Breast epithelium (tissue), 4 donors: ENCODE data around the gene POLR2C. TPM values are rescaled to one million over a fixed set of nuclear protein-coding genes. Genes with fewer than 3 reads are reported as not detected.

Source experiments
- DNase-seq, 2 donors: peaks; one replicate each; pipeline ENCODE4 v3.0.0-alpha.2; 2019; ENCODE audit warnings: low spot score in 2 of 2
- H3K27ac ChIP-seq, 2 donors: fragments of 200-600 bp; sonication (generic) in 1 of 2; one replicate each; pipeline ENCODE4 v1.5.1; 2016 to 2019; ENCODE audit warnings: mild to moderate bottlenecking in 1 of 2
- H3K27me3 ChIP-seq, 2 donors: fragments of 200-600 bp; sonication (generic) in 1 of 2; one replicate each; pipeline versions ENCODE4 v1.5.1 to v1.6.0; 2017 to 2019; ENCODE audit warnings: control low read depth in 1 of 2, mild to moderate bottlenecking in 1 of 2
- H3K36me3 ChIP-seq: fragments of 200-600 bp; one replicate; pipeline ENCODE4 v1.5.1; 2019
- H3K4me1 ChIP-seq, 2 donors: fragments of 200-600 bp; sonication (generic); one replicate each; pipeline ENCODE4 v1.5.1; 2016 to 2019; ENCODE audit warnings: control low read depth in 1 of 2
- H3K4me3 ChIP-seq, 3 donors: fragments of 200-600 bp; sonication (generic); 1 replicate in 2 of 3; 2 replicates in 1 of 3; pipeline ENCODE4 v1.5.1; 2016 to 2019; ENCODE audit warnings: mild to moderate bottlenecking in 3 of 3, moderate library complexity in 2 of 3
- H3K9me3 ChIP-seq, 2 donors: fragments of 200-600 bp; sonication (generic) in 1 of 2; one replicate each; pipeline ENCODE4 v1.5.1; 2016 to 2019; ENCODE audit warnings: control low read depth in 1 of 2
- CTCF ChIP-seq, 3 donors: fragments of 450-650 bp; IDR thresholded peaks; one replicate each; pipeline ENCODE4 v1.5.1; 2016 to 2017; ENCODE audit warnings: antibody characterized with exemption in 3 of 3, mild to moderate bottlenecking in 3 of 3, moderate library complexity in 3 of 3
- POLR2A ChIP-seq: fragments of 450-650 bp; IDR thresholded peaks from one replicate; pipeline ENCODE4 v1.6.1; 2016; ENCODE audit warnings: antibody characterized with exemption, mild to moderate bottlenecking, moderate library complexity
- POLR2AphosphoS5 ChIP-seq, 3 donors: sonication (generic); formaldehyde crosslinking; IDR thresholded peaks; one replicate each; pipeline ENCODE4 v1.6.1; 2017; ENCODE audit warnings: antibody characterized with exemption in 3 of 3
- intact Hi-C: fragments of 100-400 bp; cut with DNase I; formaldehyde crosslinking; loops from one replicate; pipeline ENCODE4 v1.15.1; 2023; ENCODE audit warnings: low total_unique reads
- total RNA-seq, 3 donors: library from RNA; depleted of rRNA; stranded (reverse); fragments of >200 nt; gene quantifications; one replicate each; pipeline ENCODE4 v1.1.0, GENCODE V29; 2016

The POLR2C gene
- total RNA-seq, 3 donors from 2014 or later: 119 to 129 (median 127) TPM

DNA sequence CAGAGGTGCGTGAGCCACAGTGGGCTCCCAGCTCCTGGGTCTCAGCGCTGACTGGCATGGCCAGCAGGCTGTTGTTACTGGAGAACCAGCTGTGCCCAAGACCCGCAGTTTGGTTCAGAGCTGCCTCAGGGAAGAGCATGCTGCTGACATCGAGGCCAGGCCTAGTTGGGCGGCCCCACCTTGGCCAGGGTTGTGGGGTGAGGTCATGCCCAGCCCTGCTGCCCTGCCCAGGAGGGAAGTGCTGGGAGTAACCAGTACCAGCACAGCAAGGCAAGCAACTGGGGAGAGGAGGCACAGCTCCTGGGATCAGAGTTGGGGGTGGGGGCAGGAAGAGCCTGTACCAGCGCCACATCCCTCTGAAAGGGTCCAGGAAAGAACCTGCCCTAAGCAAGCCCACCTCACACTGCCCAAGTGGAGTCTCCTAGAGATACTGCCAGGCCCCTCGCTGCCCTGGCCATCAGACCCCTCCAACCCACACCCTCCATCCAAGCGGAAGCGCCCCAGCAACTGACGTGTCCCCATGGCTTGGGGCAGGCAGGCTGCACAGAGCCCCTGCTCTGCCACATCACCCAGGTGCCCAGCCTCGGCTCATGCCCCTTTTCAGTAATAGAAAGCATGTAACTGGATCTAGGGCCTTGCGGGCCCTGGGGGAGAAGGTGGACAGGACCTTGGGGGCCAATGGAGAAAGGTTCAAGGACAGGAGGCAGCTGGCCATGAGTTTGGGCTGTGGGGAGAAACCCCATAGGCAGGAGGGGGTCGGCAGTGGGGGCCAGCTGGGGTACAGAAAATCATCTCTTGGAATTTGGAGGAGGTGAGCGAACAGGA is 22.8 kb downstream of the POLR2C start:
- DNase-seq: peak in 1 of 2 donors; percentile 48
- H3K4me1 ChIP-seq: peaks cover 0 to 11% of the 10 kb centered on the region in 2 donors
- no peaks in the 10 kb centered on the region for H3K27me3 ChIP-seq
- TF ChIP-seq POLR2AphosphoS5 (IDR thresholded peaks at IDR 0.05): no peak
- TF ChIP-seq POLR2A: no peak
- no peak for TF ChIP-seq CTCF (IDR thresholded peaks at IDR 0.05)
- intact Hi-C loops: no loop called here
- no peaks in the 10 kb centered on the region for H3K9me3 ChIP-seq
- H3K4me3 ChIP-seq: peak overlapping the region; percentile 65 to 82 (median 79)
- H3K27ac ChIP-seq: peak overlapping the region; percentile 67 to 82
- H3K36me3 ChIP-seq: no peaks in the 10 kb centered on the region

DNA sequence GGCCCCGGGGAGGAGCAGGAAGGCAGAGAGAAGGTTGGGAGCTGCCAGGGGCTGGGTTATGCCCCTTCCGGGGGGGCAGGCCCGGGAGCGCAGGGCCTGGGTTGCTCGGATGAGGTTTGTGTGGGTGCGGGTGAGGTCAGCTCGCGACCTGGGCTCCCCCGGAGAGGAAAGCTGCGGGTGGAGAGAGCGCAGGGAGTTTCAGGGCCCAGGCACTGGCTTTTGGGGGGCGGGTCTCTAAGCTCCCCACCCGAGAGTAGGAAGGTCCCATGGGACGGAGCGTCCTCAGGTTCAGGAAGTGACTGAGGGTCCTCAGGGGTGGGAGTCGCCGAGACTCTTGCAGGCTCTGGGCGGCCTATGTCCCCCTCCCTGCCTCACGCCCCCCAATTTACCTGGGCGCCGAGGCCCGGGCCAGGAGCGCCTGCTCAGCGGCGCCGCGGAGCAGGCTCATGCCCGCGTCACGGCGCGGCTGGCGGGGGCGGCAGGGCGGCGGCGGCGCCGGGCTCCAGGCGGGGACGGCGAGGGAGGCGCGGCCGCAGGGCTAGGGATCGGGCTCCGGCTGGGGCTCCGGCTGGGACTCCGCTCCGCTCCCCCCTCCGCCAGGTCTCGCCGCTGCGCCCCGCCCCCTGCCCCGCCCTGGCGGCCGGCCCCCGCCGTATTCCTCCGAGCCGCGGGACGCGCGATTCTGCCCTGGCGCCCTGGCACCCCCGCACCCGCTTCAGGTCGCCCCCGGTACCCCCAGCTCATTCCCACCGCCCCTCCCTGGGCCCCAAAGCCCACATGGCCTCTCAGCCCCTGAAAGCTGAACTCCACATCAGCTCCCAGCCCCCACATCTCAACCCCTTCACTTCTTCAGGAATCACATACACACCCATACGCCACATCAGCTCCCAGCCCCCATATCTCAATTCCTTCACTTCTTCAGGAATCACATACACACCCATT is 23.7 kb downstream of the POLR2C start, which contains the start of gene DOK4:
Gene DOK4, minus strand, starts transcription at position 578 of the 942 bp plus-strand sequence. CDS start 6,986 bp downstream, outside the sequence.
- no peaks in the 10 kb centered on the region for H3K9me3 ChIP-seq
- DNase-seq: peak; percentile 59 to 80
- H3K36me3 ChIP-seq: no peaks in the 10 kb centered on the region
- peak within 1 kb of the TSS; percentile 67 to 82 for H3K27ac ChIP-seq
- peak within 1 kb of the TSS; percentile 65 to 82 (median 79) for H3K4me3 ChIP-seq
- H3K27me3 ChIP-seq: no peaks in the 10 kb centered on the region
- H3K4me1 ChIP-seq: peaks cover 0 to 11% of the 10 kb centered on the region in 2 donors
- intact Hi-C loops: no loop called here
- TF ChIP-seq POLR2AphosphoS5 (IDR thresholded peaks at IDR 0.05) (no peak), CTCF (IDR thresholded peaks at IDR 0.05) (no peak), POLR2A (no peak)

DNA sequence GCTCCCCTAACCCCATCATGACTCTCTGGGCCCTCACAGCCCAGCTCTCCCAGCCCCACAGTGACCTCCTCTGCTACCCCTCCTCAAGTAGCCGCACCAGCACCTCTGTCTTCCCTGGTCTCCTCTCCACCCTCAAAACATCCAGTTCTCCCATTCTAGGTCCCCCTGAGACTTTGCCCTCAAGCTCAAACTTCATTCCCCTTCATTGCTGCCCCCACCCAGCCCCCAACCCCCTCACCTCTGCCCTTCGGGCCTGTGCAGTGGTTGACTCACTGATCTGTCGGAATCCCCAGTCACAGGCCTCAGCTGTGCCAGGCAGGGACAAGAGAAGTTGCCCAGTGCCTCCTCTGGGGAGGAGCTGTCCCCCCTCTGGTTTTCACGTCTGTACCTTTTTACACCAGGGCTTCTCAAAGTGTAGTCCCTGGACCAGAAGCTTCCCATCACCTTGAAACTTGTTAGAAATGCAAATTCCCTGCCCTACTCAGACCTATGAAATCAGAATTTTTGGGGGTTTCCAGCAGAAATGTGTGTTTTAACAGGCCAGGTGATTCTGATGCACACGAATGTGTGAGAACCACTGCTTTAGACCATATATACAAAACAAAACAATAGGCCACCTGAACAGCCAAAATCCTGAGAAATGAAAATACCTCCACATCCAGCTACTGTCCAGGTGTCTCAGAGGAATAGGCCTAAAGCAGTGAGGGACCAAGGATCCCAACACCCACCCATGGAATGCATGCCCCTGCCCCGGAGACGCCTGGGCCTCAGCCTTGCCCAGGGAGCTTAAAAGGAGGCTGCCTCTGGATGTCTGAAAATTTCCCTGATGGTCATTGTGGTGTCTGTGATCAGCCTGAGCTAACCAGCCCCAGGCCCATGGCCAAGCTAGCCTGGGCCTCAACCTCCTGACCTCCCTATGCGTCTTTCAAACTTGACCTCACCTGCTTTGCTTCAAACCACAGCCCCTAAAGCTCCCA is 24.7 kb downstream of the POLR2C start:
- no peaks in the 10 kb centered on the region for H3K27me3 ChIP-seq
- peak in 1 of 2 donors; percentile 38 for DNase-seq
- no peaks in the 10 kb centered on the region for H3K36me3 ChIP-seq
- H3K27ac ChIP-seq: peak overlapping the region; percentile 67 to 82
- intact Hi-C loops: no loop called here
- TF ChIP-seq CTCF (IDR thresholded peaks at IDR 0.05): no peak
- no peak for TF ChIP-seq POLR2AphosphoS5 (IDR thresholded peaks at IDR 0.05)
- no peak for TF ChIP-seq POLR2A
- no peaks in the 10 kb centered on the region for H3K9me3 ChIP-seq
- H3K4me1 ChIP-seq: peaks cover 0 to 11% of the 10 kb centered on the region in 2 donors
- peak overlapping the region; percentile 65 to 82 (median 79) for H3K4me3 ChIP-seq

DNA sequence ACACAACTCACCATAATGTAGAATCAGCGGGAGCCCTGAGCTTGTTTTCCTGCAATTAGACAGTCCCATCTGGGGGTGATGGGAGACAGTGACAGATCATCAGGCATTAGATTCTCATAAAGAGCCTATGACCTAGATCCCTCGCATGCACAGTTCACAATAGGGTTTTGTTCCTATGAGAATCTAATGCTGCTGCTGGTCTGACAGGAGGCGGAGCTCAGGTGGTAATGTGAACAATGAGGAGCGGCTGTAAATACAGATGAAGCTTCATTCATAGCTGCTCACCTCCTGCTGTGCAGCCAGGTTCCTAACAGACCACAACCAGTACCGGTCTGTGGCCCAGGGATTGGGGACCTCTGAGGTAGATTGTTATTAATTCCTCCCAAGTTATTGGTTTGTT is 26.8 kb downstream of the POLR2C start:
- H3K36me3 ChIP-seq: no peaks in the 10 kb centered on the region
- DNase-seq: no peak
- H3K27ac ChIP-seq: no peak overlapping the region
- no peak overlapping the region for H3K4me3 ChIP-seq
- TF ChIP-seq POLR2AphosphoS5 (IDR thresholded peaks at IDR 0.05): no peak
- intact Hi-C loops: no loop called here
- H3K9me3 ChIP-seq: no peaks in the 10 kb centered on the region
- peaks cover 0 to 7% of the 10 kb centered on the region in 2 donors for H3K4me1 ChIP-seq
- no peaks in the 10 kb centered on the region for H3K27me3 ChIP-seq

- Histone ChIP-seq H3K9me3 (no peaks in the 10 kb centered on the region), H3K4me3 (no peak overlapping the region), H3K27me3 (no peaks in the 10 kb centered on the region), H3K4me1 (no peaks in the 10 kb centered on the region), H3K36me3 (no peaks in the 10 kb centered on the region), H3K27ac (no peak overlapping the region)
- no peak for DNase-seq
- intact Hi-C loops: no loop called here
- no peak for TF ChIP-seq POLR2AphosphoS5 (IDR thresholded peaks at IDR 0.05)
- no peak for TF ChIP-seq POLR2A
- TF ChIP-seq CTCF (IDR thresholded peaks at IDR 0.05): no peak
These were observed 31.3 kb downstream of the POLR2C start for GRCh38 chr16:57493767-57494166.
